Limb (tissue), 2 donors: ENCODE results near the gene EPHB1.

Experiments used
- DNase-seq, 2 donors: peaks; one replicate each; pipeline ENCODE4 v3.0.0-alpha.2; 2016; ENCODE audit errors: extremely low spot score in 2 of 2

EPHB1 gene

DNA sequence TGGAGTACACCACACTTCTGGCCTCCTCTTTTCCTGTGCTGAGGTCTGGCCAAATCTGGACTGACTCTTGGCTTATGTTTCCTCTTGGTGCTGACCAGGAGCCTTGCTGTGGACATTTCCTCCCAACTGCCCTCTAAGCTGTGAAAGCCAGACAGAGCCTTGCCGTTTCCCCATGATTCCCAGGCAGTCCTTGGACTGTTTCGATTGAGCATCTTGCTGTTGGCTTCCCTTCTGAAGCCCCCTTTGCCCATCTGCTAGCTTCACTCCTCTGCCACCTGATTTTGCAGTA is 110.5 kb downstream of the EPHB1 start:
- DNase-seq = no peak

DNA sequence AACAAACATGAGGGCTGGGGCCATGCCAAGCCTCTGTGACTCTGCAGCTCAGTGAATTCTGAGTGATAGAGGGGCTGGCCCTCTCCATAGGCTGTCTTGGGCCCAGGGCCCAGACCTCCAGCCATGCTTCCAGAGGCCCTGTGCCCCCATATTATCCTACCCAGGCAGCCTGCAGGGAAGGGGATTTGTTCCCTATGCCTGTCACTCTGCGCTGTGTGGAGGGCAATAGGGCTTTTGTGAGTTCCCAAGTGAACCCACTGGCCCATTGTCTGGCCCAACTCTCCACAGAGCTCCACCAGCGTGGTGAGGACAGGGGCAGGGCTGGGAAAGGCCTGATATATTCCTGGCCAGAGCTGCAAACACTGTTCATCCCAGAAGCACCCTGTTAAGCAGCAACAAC is 113.2 kb downstream of the EPHB1 start:
- no peak for DNase-seq

DNA sequence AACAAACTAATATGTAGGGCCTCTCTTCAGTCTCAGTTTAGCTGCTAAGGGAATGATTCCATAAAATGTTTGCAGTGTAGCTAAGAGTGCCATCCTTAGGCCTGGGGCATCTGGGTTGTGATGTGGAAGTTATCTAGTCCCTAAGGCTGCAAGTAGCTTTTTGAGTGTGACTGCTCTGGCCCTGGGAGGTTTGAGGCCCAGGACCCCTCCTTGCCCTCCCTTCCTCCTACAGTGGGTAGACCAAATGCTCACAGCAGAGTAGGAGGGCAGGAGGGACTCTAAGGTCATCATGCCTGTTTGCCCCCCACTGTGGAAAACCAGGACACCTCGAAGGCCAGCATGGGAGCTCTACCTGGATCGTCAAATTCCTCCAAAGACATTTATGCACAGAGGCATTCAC is 115.0 kb downstream of the EPHB1 start:
- DNase-seq = no peak

DNA sequence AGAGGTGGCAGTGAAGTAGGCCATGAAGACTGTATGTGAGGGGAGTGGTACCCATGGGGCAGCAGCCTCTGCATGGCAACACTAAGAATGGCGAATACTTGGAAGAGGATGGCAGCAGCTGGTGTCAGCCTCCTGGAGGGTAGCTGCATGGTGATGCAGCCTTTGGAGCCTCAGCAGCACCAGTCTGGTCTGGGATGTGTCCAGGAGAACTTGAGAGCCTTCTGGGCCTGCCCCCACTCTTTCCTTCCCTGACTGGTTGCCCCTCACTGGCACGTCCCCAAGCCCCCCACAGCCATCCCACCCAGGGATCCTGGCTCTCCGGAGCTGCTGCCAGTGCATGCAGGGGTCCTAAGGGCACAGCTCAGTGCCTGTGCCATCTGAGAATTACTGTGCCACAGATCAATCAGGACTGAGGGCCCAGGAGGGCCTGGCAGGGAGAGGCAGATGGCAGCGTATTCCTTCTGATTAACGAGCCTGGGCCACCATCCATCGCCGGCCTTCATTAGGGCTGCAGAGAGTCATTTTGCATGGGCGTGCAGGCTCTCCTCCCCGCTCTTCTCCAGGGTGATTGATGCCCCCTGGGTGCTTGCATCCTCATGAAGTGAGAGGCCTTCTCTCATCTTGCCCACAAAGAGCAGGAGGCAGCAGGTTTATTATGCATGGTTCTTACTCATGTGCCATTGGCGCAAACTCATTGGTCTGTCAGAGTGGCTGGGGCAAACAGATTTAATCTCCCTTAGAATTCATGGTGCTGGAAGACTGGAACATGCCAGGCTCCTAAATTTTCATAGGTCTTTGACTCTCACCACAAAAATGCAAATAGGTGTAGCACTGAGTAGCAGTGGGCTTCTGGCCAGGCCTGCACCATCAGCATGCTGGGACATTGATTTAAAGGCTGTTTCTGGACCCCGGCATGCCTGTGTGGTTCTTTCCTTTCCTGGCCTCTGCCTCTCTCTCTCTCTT is 116.8 kb downstream of the EPHB1 start:
- DNase-seq = peak; percentile 1 to 47

DNA sequence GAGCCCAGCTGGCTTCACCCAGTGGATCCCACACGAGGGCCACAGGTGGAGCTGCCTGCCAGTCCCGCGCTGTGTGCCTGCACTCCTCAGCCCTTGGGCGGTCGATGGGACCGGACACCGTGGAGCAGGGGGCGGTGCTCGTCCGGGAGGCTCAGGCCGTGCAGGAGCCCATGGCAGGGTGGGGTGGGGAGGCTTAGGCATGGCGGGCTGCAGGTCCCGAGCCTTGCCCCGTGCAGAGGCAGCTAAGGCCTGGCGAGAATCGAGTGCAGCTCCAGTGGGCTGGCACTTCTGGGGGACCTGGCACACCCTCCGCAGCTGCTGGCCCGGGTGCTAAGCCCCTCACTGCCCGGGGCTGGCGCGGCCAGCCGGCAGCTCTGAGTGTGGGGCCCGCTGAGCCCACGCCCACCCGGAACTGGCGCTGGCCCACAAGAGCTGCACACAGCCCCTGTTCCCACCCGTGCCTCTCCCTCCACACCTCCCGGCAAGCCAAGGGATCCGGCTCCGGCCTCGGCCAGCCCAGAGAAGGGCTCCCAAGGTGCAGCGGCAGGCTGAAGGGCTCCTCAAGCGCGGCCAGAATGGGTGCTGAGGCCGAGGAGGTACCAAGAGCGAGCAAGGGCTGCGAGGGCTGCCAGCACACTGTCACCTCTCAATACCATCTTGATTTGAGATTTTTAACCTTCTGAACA is 121.4 kb downstream of the EPHB1 start:
- no peak for DNase-seq

DNA sequence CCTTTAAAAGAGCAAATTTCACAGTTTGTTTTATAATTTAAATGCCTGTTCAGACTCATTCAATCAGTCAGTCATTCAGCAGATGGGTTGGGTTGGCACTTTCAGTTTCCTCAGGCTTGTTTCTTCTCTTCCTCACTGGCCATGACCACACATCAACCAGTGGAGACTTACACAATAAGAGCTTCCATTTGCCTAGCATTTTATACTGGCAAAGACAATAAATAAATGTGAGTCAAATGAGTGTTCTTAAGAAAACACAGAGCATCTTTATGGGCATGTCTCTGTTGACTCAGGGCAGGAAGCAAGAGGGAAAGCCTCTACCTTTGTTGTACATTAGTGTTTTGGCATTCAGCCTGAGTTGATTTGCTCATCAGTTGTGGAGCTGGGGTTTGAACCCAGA is 122.6 kb downstream of the EPHB1 start:
- DNase-seq = no peak

DNA sequence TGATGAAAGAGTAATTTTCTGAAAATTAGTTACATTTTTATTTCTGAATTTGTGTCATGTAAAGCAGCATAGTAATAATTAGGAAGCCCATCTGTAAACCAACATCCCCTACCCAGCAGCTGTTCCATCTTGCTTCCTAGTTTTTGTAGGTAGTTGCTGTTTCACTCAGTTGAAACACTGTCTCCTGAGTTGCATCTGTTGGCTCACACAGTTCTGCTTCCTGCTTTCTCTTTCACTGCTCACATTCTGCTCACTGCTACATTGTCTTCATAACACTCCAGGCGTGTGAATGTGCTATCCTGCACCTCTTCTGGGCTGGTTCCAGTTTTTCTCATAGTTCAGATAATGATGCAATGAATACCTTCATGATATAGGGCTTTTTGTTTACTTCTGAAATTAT is 123.4 kb downstream of the EPHB1 start:
- DNase-seq = no peak

DNA sequence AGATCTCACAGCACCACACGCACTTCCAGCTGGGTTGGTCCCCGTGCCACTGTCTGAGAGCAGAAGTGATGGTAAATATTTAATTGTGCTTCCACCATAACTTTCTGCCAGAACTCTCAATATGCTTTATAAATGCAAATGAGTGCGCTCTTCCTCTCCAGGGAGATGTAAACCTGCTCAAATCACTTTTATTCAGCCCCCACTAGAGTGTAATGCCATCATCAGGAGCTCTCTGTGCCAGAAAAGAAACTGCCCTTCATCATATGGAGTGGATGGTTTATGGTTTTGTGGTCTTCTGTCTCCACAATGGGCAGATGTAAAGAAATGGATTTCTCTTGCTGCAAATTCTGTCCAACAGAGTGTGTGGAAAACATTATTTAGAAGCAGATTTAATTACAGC is 127.0 kb downstream of the EPHB1 start:
- no peak for DNase-seq

DNA sequence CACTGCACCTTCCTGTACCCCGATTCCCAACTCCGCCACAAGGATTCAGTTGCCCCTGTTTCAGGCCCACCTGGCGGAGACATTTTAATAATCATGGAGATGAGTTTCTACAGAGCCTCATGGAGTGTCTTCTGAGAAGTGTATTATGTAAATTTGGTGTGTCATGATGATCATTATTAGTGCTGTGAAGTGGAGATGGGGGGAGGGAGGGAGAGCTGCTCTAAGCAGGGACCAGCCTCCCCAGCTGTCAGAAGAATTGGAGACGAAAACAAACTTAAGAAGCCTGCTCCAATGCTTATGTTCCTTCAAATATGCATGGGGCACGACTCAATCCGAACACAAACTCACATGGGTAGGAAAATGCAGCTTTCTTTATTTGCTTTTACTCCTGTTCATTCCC is 127.8 kb downstream of the EPHB1 start:
- no peak for DNase-seq

DNA sequence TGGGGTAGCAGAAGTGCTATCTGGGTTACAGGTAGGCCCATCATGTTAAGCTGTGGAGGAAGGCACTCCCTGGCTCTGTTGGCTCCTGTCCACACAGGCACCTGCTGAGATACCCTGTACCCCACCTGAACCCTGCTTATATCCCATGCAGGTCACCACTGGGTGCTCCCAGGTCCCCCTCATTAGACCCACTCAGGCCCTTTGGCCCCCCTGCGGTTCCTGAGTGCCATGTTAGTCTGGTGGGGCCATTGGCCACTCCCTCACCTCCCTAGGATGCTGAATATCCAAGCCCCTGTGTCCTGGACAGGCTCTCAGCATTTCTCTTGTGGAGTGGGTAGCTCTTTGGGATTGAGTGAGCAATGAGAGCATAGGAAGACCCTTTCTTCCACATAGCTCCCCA is 128.2 kb downstream of the EPHB1 start:
- no peak for DNase-seq

DNA sequence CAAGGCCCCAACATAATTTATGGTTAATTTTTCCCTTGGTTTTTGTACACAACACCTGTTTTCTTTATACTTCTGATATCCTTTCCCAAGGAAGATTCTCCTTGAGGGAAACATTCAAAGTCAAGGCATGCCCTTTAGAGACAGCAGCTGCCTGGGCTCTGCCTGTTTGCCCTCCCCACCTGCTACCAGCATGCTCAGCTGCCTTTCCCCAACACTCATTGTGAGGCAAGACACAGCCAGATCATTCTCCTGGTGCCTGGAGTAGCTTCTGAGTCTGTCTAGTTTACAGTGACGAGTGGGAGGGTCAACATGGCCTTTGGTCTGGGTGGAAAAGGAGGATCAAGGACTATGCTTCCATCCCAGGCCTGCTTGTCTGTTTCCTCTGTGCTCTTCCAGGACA is 132.5 kb downstream of the EPHB1 start:
- peak in 1 of 2 donors; percentile 3 for DNase-seq

DNA sequence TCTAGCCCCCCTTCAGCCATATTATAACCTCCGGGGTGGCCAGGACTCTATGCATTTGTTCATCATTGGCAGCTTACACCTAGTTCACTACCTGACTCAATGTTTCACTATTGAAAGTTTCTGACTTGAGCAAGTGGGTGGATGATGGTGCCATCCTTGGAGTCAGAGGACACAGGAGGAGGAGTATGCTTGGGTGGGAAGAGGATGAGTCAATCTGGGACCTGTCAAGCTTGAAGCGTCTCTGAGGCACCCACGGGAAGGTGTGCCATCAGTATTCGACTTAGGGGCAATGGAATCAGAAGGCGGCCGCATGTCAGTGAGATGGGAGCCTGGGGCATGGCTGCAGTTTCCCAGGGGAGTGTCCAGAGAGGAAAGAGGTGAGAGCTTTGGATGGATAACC is 133.3 kb downstream of the EPHB1 start:
- DNase-seq = no peak

DNA sequence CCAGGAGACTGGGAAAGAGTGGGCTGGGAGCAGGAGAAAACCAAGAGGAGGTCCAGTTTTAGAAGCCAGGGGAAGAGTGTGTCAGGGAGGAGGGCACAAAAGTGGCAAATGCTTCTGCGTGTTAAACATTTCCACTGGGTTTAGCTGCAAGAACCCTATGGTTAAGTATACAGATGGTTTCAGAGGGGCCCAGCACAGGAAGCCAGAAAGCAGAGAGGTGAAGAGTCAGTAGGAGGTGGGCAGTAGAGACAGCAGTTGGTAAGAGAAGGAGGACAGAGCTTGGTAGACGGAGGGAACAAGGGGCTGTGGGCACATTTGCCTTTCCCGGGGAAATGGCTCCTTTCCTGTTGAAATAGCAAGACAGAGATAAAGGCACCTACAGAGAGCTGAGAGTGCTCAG is 133.8 kb downstream of the EPHB1 start:
- no peak for DNase-seq

DNA sequence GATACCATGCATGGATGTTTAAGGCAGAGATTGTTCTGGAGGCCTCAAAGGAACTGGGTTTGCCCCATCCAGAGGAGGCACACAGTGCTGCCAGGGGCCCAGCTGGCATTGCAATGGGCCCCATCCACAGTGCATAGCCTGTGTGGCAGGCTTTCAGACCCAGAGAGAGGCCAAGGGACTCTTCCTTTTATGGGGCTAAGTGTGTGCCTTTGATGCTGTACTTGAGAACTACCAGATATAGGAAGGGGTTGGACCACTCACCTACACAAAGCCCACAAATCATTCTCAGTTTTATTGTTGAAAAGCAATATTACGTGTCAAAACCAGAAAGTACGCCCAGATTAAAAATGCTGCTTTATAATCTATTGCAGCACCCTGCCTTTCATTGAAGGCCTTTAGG is 134.9 kb downstream of the EPHB1 start:
- no peak for DNase-seq

DNA sequence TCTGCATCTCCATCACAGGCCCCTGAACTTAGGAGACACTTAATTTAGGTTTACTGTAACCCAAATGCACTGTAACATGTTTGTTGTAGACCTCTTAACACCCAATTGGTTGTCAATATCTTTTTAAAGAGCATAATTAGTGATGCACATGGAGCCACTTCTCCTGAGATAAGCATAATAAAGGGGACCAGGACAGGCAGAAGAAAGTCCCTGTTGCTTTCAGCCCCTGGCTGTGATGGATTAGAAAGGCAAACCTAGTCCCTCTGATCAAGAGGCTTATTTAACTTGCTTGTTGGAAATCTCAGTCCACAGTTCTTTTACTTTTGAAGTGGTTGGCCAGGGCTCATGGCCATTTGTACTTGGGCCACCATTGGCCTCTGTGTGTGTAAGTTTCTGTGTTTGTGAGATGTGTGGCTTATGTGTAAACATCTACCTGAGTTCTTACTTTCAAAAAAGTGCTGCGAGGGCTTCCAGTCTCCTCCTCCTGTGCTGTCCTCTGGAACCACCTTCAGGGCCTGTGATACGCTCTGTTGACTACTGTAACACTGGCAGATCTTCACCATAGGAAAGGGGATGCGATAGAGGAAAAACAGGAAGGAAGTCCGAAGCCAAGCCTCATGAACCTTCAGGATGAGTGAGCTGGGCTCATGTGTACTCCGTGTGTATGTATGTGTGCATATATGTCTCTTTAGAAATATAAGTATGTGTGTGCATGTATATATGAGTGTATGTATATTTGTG is 136.2 kb downstream of the EPHB1 start:
- no peak for DNase-seq

DNA sequence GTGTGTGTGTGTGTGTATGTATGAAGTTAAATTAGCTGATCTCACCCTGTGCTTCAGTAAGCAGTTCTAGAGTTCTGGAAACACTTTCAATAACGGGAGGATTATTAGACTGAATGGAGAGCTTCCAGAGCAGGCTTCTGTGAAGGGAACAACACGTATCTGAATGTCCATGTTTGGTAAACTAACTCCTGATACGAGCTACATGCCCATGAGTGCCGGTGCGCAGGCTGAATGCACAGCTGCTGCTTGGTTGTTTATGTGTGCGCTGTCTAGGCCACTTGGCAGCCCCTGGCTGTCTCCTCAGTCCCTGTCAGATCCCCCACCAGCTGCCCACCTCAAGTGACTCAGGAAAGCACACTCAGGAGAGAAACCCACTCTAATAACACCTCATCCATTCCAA is 137.0 kb downstream of the EPHB1 start:
- no peak for DNase-seq

DNA sequence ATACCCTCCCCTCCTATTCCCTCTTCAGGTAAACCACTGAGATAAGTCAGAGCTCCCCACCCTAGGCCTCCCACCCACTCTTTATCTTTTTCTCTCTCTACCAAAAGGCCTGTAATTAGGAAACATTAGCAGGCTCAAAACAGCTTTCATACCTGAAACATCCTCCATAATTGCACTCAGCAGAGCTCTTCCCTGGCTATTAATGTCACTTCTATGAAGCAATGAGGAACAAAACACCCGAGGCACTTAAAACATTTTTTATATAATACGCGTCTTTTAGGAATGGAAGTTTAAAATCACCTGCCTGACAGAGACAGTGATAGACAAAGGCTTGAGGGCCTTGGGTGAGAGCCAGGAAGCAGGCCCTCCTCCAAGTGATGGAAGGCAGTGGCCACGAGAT is 138.9 kb downstream of the EPHB1 start:
- no peak for DNase-seq

DNA sequence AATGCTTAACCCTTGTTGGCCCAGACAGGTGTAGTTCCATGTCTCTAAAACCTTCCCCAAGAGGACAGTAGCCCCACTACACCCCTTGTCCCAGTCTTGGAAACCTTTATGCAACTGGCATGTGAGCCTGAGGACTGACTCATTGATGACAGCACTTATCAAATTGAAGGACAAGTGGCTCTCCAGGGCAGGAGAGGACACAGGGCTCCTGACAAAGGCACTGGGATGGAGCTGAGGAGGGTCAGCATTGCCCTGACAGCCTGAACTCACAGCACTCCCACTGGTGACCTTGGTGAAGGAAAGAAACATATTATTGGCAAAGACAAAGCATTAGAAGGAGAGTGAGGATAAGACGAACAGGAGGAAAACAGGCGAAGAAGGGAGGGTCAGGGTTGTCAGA is 139.9 kb downstream of the EPHB1 start:
- DNase-seq = no peak

DNA sequence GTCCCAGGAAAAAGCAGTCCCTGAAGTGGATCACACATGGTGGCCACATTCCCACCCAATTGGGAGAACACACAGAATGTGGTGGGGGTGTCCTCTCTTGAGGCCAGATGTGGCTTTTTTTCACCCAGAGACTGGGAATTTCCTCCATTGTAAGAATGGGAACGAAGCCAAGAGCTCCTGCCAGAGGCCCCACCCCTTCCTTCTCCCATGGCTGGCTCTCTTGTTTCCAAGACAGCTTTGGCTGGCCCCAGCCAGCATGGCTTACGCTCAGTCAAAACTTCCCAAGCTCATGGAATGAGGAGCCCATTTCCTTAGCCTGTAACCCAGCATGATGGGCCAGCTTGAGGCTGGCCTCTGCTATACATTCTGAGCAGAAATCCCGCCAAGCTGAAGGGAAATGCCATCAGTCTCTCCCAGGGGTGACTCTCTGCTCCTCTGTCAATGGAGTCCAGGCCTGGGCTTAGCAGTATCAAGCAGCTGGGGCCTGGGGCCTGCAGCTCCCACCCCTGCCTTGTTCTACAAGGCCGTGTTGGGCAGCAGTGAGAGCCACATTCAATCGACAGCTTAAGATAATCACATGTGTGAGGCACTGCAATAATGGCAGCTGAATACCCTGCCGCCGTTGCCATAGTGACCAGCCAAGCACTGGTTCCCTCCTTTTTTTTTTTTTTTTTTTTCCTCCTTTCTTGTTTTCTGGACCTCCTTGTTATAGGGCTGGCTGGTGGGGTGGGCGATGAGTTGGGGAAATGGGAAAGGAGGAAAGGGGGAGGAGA is 142.4 kb downstream of the EPHB1 start:
- DNase-seq = peak in 1 of 2 donors; percentile 68

DNA sequence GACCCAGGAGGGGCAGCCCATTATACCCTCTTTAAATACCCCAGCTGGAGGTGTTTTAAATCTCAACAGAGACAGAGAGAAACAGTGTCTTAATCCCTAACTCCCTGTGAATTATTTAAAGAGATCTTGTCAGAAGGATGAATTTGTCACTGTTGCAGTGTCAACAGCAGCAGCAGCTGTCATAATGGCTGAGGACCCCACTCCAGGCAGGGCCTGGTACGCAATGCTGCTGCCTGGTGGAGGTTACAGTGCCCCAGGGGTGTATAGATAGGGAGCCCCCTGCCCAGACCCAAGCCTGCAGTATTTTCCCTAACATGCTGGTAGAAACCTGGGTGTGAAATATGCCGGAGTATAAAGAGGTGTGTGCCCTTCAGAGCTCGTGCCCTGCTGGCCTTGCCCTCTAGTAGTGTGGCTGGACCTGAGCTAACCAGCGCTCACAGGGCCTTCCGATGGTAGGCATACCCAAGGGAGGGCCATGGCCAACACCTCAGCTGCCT is 143.0 kb downstream of the EPHB1 start:
- no peak for DNase-seq

DNA sequence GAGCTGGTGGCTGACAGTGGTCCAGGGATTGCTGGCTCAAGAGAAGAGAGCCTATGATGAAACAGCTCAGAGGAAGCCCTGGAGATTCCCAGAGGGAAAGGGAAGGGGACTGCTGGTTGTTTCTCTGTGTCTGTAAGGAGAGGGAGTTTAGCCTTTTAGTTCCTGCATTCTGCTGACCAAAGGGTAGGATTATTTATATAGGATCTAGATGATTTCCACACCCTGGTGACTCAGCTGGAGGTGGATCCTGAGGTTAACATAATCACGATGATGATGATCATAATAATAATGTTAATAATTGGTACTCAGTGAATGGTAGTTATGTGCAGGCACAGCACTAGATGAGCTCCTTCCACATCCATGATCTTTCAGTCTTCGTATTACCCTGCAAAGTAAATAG is 144.9 kb downstream of the EPHB1 start:
- DNase-seq = no peak

DNA sequence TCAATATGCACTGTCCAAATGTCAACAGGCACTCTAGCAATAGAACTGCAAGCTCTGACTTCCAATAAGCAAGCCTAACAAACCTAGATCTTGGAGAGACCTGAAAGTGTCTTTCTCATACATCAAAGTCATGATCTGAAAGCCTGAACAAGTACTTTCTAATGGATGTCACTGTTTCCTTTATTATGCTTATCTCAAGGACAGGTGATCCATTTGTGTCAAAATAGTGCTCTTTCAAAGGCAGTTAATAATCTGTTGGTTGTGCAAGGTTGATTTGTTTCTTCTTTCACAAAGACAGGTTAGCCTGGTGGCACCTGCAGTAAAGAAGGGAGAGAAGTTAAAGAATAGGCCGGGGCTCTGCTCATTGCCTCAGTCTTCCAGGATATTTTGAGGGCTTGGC is 146.8 kb downstream of the EPHB1 start:
- DNase-seq = no peak
